H1 (cell line): ENCODE results near the gene RUVBL1. TPM values are rescaled to one million over a fixed set of nuclear protein-coding genes. Genes with fewer than 3 reads are reported as not detected.

Experiments used
- ATF3 ChIP-seq: IDR thresholded peaks from 2 replicates; pipeline ENCODE4 v1.6.1; 2011; ENCODE audit warnings: low read depth, mild to moderate bottlenecking, low read length; ENCODE audit not compliant: insufficient read depth
- BCL11A ChIP-seq, 2 experiments: IDR thresholded peaks; one replicate each; pipeline ENCODE4 v1.6.1; 2011; ENCODE audit warnings: low read depth in 2 of 2, low read length in 2 of 2, mild to moderate bottlenecking in 2 of 2
- CBX5 ChIP-seq: fragments of 300-800, 300-1000 bp; sonication (generic); IDR thresholded peaks from 2 replicates; pipeline ENCODE4 v1.7.1; 2016; ENCODE audit warnings: antibody characterized with exemption, low read length, low read depth
- CBX8 ChIP-seq: fragments of 300-800, 300-1000 bp; sonication (generic); IDR thresholded peaks from 2 replicates; pipeline ENCODE4 v1.7.1; 2016; ENCODE audit warnings: low read depth, low read length, borderline replicate concordance
- CEBPB ChIP-seq: IDR thresholded peaks from 2 replicates; pipeline ENCODE4 v1.6.1; 2012; ENCODE audit warnings: low read depth, low read length
- CHD2 ChIP-seq: IDR thresholded peaks from 2 replicates; pipeline ENCODE4 v1.6.1; 2012; ENCODE audit warnings: low read length, improper control_type of control experiment
- EZH2 ChIP-seq: fragments of 200-600 bp; sonication (generic); IDR thresholded peaks from 2 replicates; pipeline ENCODE4 v1.7.1; 2012; ENCODE audit warnings: low read depth, mild to moderate bottlenecking, moderate library complexity, low read length, inconsistent platforms; ENCODE audit not compliant: severe bottlenecking
- GTF2F1 ChIP-seq: IDR thresholded peaks from 2 replicates; pipeline ENCODE4 v1.6.1; 2012; ENCODE audit warnings: low read depth, low read length, improper control_type of control experiment, borderline replicate concordance
- HDAC2 ChIP-seq, 2 experiments: fragments of 300-600 bp in 1 of 2; sonication (generic) in 1 of 2; IDR thresholded peaks; 2 replicates each; pipeline ENCODE4 v1.6.1; 2011 to 2012; ENCODE audit warnings: low read depth in 2 of 2, low read length in 2 of 2, mild to moderate bottlenecking in 2 of 2, moderate library complexity in 2 of 2, borderline replicate concordance in 1 of 2, inconsistent platforms in 1 of 2
- JUN ChIP-seq: IDR thresholded peaks from 2 replicates; pipeline ENCODE4 v1.6.1; 2011; ENCODE audit warnings: low read depth, mild to moderate bottlenecking, improper control_type of control experiment, low read length
- POLR2A ChIP-seq, 2 experiments: IDR thresholded peaks; 1 replicate in 1 of 2; 2 replicates in 1 of 2; pipeline ENCODE4 v1.6.1; 2011; ENCODE audit warnings: low read depth in 2 of 2, low read length in 2 of 2, mild to moderate bottlenecking in 2 of 2; ENCODE audit errors: control extremely low read depth in 1 of 2
- POLR2AphosphoS5 ChIP-seq: IDR thresholded peaks from 2 replicates; pipeline ENCODE4 v1.6.1; 2011; ENCODE audit warnings: low read depth, low read length
- RBBP5 ChIP-seq: IDR thresholded peaks from 2 replicates; pipeline ENCODE4 v1.7.1; 2012; ENCODE audit warnings: low read depth, mild to moderate bottlenecking, inconsistent platforms, low read length, moderate library complexity, borderline replicate concordance
- RXRA ChIP-seq: IDR thresholded peaks from 2 replicates; pipeline ENCODE4 v1.6.1; 2011; ENCODE audit warnings: low read depth, mild to moderate bottlenecking, low read length, moderate library complexity; ENCODE audit not compliant: insufficient read depth
- SP1 ChIP-seq: IDR thresholded peaks from 2 replicates; pipeline ENCODE4 v1.6.1; 2011; ENCODE audit warnings: low read depth, low read length
- SP4 ChIP-seq: IDR thresholded peaks from 2 replicates; pipeline ENCODE4 v1.6.1; 2012; ENCODE audit warnings: low read length, inconsistent platforms
- TAF7 ChIP-seq: optimal IDR thresholded peaks from 2 replicates; pipeline ENCODE3; 2011; ENCODE audit warnings: low read depth, mild to moderate bottlenecking, inconsistent platforms, low read length, moderate library complexity, borderline replicate concordance
- TBP ChIP-seq: IDR thresholded peaks from 2 replicates; pipeline ENCODE4 v1.6.1; 2011; ENCODE audit warnings: low read depth, low read length, improper control_type of control experiment
- TEAD4 ChIP-seq: IDR thresholded peaks from 2 replicates; pipeline ENCODE4 v1.6.1; 2012; ENCODE audit warnings: low read depth, low read length, inconsistent platforms, mixed read lengths
- ZNF274 ChIP-seq: IDR thresholded peaks from 2 replicates; pipeline ENCODE4 v1.7.0; 2012; ENCODE audit warnings: low read length, borderline replicate concordance; ENCODE audit errors: extremely low read depth
- polyA plus RNA-seq, 7 experiments: library from polyadenylated mRNA; depleted of rRNA in 3 of 7; stranded (reverse) in 5 of 7; unstranded in 2 of 7; fragments of >200 nt in 5 of 7; fragments of 200-250 nt in 2 of 7; gene quantifications; 1 replicate in 5 of 7; 2 replicates in 1 of 7; 4 replicates in 1 of 7; pipeline versions ENCODE4 v1.2.1 to v1.2.3, GENCODE V29; 2011 to 2013; ENCODE audit warnings: missing spikeins in 2 of 7, mixed read lengths in 2 of 7
- total RNA-seq: library from RNA; stranded (reverse); fragmentation: NEBNext Ultra II Directional; extraction: Animal tissue kit (Norgen Biotek cat#: 25700); gene quantifications from 2 replicates; pipeline ENCODE4 v1.2.1, GENCODE V29; 2021

The RUVBL1 gene
- total and polyA plus RNA-seq, 2 of the 8 experiments (the other 6 are each of a cell fraction or from before 2014, with no cell fraction given): 112 to 135 TPM

DNA sequence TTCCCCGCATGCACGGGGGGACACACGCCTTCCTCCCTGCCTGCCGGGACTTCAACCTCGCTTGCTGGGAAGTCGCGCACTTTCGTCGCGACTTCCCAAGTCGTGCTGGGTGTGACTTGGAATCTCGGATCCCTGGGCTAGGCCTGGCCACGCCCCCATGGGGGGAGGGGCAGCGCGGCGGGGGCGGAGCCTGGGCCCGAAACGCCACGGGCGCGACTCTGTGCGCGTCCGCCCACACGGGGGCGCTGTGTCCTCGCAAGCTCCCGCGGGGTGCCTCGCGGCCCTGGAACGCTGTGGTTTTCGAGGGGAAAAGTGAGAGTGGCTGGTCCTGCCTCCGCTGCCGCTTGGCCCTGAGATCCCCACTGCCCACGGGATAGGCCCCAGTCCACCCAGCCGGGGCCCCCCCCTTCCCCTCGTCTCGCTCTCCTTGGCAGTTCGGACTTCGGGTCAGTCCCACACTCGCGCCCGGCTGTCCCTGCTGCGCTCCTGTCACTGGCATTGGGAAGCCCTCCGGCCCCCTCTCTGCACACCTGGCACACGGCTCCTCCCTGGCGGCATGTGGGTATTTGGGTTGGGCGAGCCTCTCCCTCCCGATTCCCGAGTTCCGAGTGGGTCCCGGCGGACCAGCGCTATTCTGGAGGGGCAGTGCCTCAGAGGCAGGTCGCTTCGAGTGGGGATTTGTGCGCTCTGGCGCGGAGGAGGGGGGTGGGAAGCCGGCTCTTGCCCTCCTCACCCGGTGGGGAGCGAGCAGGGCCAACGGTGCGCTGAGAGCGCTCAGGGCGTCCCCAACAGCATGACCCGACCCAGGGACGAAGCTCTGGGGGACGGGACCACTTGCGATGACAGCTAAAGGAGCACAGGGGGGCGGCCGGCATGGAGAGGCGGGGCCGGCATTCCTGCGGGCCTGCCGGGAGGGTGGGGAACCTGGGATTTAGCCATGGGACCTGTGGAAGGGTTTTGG is 47.8 kb downstream of the RUVBL1 start (continued):
- TF ChIP-seq CHD2: peak; percentile 79
- TF ChIP-seq TEAD4: peak; percentile 1; the same call in 1 of the 2 replicates
- TF ChIP-seq TBP: 0 out of 2 replicates have a peak, but pooled peaks have one; percentile 9
- peak in 1 of 2 experiments; percentile 62; a peak in 2 of 3 replicates for TF ChIP-seq POLR2A (IDR thresholded peaks at IDR 0.05; ENCODE audit: control extremely low read depth in 1 of 2, low read depth in 2 of 2, low read length in 2 of 2)
- 0 out of 2 replicates have a peak, but pooled peaks have one; percentile 17 for TF ChIP-seq POLR2AphosphoS5
- TF ChIP-seq CBX8: no peak
- TF ChIP-seq BCL11A (IDR thresholded peaks at IDR 0.05; ENCODE audit: low read depth in 2 of 2, low read length in 2 of 2): no peak
- no peak for TF ChIP-seq GTF2F1
- no peak for TF ChIP-seq TAF7
- peak; percentile 84 for TF ChIP-seq SP1
- peak; percentile 58; the same call in 1 of the 2 replicates for TF ChIP-seq SP4
- no peak for TF ChIP-seq RXRA
- TF ChIP-seq JUN: no peak
- no peak for TF ChIP-seq ZNF274
- no peak for TF ChIP-seq CEBPB
- no peak for TF ChIP-seq EZH2
- TF ChIP-seq HDAC2 (IDR thresholded peaks at IDR 0.05; ENCODE audit: borderline replicate concordance in 1 of 2, low read depth in 2 of 2, low read length in 2 of 2): peak; percentile 3 to 94; a peak in 2 of 4 replicates
- peak; percentile 35; the same call in 1 of the 2 replicates for TF ChIP-seq RBBP5
- TF ChIP-seq CBX5: no peak
- 0 out of 2 replicates have a peak, but pooled peaks have one; percentile 16 for TF ChIP-seq ATF3
